DMS53 treated with DMSO at 0.1 percent for 48 hours (cell line): Measurements from ENCODE around the gene LASP1NB.
"Not testable (repeated sequence)": the region's sequence is repeated elsewhere in the genome, so short reads cannot be mapped to it uniquely, and the experiment has no call there.

Source experiments
- DNase-seq: peaks from one replicate; lab custom pipeline; 2025; ENCODE audit not compliant: unreplicated experiment; lab: John Stamatoyannopoulos, UW

Gene LASP1NB

DNA sequence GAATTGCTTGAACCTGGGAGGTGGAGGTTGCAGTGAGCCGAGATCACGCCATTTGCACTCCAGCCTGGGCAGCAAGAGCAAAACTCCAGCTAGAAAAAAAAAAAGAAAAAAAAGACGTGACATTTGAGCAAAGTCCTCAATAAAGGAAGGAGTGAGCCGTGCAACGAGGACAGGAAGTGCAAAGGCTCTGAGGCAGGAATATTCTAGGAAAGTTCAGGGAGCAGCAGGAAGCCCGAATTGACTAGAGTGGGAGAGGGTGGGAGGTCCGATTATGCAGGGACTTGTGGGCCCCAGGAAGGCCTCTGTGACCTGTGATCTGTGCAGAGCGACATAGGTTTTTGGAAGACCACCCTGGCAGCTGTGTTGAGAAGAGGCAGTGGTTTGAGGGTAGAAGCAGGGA, 8.6 kb upstream of the LASP1NB start:
- no peak for DNase-seq

DNA sequence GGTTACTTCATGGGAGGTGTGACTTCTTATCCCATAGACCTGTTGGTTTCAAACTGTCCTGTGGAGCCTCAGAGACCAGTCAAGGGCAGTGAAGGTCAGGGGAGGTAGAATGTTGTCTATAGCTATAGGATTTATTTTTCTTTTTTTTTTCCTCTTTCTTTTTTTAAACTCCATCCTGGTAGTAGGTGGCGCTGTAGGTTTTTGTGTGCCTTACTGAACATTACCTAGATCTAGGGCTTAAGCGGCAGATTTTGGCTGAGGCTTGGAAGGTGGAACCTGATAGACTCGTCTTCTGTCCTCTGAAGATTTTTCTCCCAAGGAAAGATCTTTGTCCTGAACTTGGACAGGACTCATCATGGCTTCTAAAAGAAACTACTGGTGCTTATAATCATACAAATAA, 8.2 kb upstream of the LASP1NB start:
- DNase-seq, result no peak

DNA sequence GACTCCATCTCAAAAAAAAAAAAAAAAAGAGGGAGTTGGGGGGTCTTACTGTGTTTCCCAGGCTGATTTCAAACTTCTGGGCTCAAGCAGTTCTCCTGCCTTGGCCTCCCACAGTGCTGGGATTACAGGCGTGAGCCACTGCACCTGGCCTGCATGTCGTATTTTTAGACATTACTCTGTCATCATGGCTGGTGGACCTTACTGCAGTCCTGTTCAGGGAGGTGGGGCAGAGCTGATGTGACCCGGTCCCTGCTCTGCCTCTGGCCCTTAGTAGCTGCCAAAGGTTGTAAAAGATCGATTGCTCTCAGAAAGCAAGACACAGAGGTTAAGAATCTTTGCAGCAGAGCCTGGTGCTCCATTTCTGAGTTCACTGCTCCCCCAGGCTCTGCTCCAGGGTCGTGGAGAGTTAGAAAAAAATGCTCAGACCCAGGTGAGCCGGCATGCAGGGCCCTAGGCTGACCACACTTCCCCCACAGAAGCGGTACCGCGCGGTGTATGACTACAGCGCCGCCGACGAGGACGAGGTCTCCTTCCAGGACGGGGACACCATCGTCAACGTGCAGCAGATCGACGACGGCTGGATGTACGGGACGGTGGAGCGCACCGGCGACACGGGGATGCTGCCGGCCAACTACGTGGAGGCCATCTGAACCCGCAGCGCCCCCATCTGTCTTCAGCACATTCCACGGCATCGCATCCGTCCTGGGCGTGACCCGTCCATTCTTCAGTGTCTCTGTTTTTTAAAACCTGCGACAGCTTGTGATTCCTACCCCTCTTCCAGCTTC, 7.1 kb upstream of the LASP1NB start:
- DNase-seq, result no peak

DNA sequence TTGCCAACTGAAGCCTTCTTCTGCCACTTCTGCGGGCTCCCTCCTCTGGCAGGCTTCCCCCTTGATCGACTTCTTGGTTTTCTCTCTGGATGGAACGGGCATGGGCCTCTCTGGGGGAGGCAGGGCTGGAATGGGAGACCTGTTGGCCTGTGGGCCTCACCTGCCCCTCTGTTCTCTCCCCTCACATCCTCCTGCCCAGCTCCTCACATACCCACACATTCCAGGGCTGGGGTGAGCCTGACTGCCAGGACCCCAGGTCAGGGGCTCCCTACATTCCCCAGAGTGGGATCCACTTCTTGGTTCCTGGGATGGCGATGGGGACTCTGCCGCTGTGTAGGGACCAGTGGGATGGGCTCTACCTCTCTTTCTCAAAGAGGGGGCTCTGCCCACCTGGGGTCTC, 6.5 kb upstream of the LASP1NB start:
- DNase-seq, result no peak

DNA sequence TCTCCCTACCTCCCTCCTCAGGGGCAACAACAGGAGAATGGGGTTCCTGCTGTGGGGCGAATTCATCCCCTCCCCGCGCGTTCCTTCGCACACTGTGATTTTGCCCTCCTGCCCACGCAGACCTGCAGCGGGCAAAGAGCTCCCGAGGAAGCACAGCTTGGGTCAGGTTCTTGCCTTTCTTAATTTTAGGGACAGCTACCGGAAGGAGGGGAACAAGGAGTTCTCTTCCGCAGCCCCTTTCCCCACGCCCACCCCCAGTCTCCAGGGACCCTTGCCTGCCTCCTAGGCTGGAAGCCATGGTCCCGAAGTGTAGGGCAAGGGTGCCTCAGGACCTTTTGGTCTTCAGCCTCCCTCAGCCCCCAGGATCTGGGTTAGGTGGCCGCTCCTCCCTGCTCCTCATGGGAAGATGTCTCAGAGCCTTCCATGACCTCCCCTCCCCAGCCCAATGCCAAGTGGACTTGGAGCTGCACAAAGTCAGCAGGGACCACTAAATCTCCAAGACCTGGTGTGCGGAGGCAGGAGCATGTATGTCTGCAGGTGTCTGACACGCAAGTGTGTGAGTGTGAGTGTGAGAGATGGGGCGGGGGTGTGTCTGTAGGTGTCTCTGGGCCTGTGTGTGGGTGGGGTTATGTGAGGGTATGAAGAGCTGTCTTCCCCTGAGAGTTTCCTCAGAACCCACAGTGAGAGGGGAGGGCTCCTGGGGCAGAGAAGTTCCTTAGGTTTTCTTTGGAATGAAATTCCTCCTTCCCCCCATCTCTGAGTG, 5.9 kb upstream of the LASP1NB start:
- DNase-seq, result no peak

DNA sequence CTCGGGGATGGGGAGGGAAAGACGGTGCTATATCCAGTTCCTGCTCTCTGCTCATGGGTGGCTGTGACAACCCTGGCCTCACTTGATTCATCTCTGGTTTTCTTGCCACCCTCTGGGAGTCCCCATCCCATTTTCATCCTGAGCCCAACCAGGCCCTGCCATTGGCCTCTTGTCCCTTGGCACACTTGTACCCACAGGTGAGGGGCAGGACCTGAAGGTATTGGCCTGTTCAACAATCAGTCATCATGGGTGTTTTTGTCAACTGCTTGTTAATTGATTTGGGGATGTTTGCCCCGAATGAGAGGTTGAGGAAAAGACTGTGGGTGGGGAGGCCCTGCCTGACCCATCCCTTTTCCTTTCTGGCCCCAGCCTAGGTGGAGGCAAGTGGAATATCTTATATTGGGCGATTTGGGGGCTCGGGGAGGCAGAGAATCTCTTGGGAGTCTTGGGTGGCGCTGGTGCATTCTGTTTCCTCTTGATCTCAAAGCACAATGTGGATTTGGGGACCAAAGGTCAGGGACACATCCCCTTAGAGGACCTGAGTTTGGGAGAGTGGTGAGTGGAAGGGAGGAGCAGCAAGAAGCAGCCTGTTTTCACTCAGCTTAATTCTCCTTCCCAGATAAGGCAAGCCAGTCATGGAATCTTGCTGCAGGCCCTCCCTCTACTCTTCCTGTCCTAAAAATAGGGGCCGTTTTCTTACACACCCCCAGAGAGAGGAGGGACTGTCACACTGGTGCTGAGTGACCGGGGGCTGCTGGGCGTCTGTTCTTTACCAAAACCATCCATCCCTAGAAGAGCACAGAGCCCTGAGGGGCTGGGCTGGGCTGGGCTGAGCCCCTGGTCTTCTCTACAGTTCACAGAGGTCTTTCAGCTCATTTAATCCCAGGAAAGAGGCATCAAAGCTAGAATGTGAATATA, 4.8 kb upstream of the LASP1NB start:
- DNase-seq, result no peak

DNA sequence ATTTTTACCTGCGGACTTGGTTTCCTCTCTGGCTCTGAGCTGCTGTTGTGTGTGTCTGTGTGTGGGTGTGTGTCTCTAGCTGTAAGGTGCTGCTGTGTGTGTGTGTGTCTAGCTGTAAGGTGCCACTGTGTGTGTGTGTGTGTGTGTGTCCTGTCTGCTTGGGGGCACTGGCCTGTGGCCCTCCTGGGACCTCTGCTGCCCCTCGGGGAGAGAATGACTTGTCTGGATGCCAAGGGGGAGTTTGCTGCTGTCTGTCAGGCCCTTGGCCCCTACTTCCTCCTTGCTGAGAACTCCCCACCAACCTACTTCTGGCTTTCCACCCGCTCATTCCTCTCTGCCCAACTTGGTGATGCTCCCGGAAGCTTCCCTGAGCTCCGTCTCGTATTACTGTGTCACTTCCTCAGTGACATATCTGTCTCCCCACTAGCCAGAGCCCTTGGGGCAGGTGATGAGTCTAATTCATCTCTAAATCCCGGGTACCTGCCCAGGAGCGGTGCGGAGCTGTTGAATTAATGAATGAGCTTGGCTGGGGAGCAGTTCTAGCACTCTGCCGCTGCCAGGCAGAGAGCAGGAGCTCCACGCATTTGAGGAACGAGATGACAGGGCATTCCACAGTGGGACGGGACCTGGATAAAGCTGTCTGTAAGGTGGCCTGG, 3.5 kb upstream of the LASP1NB start:
- DNase-seq, result no peak

GRCh38 chr17:38922538-38923297, 2.7 kb upstream of the LASP1NB start:
- DNase-seq, result no peak

DNA sequence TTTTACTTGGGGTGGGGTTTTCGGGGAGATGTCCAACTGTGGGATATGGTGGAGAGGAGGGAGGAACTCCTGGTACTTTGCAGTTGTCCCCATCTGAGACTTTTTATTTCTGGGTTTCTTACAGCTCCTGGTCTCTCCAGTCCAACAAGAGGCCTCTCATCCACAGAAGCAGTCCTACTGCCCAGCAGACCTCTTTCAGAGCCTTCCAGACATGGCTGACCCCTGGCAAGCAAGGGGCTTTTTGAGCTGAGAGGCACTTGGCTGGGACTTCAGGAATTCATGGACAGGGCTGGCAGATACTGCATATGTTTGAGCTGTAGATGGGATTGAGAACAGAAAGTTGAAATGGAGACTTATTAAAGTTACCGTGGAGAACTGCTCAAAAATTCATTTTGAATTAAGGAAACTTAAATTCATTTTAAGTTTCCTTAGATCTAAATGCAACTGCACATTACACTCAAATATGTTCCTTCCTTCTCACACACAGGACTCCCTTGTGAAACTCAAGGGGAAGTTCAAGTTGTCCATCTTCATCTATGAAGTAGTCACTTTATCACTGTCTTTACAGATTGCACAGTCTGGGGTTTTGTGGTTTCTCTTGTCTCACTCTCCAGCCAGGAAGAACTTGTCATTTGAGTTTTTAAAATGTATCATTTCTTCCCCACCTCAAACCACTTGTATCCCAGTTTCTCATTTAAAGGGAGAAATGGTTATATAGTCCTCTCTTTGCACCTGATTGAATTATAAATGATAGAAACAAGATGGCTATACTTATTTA, 1.1 kb downstream of the LASP1NB start:
- DNase-seq, result no peak

DNA sequence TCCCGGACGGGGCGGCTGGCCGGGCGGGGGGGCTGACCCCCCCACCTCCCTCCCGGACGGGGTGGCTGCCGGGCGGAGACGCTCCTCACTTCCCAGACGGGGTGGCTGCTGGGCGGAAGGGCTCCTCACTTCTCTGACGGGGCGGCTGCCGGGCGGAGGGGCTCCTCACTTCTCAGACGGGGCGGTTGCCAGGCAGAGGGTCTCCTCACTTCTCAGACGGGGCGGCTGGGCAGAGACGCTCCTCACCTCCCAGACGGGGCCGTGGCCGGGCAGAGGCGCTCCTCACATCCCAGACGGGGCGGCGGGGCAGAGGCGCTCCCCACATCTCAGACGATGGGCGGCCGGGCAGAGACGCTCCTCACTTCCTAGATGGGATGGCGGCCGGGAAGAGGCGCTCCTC, 5.4 kb downstream of the LASP1NB start:
- DNase-seq, result not testable (repeated sequence)

GRCh38 chr17:38933962-38934361, 8.5 kb downstream of the LASP1NB start:
- DNase-seq, result not testable (repeated sequence)

GRCh38 chr17:38939987-38940386, 14.6 kb downstream of the LASP1NB start:
- no peak for DNase-seq

- no peak for DNase-seq
Observed at GRCh38 chr17:38940404-38940803, 15.0 kb downstream of the LASP1NB start.

GRCh38 chr17:38942696-38943334, 17.4 kb downstream of the LASP1NB start:
- DNase-seq, result no peak

- no peak for DNase-seq
Observed at GRCh38 chr17:38943607-38944006, 18.2 kb downstream of the LASP1NB start.

GRCh38 chr17:38947189-38947588, 21.8 kb downstream of the LASP1NB start:
- DNase-seq, result no peak

- DNase-seq, result not testable (repeated sequence)
Observed at GRCh38 chr17:38953800-38954199, 28.4 kb downstream of the LASP1NB start.

DNA sequence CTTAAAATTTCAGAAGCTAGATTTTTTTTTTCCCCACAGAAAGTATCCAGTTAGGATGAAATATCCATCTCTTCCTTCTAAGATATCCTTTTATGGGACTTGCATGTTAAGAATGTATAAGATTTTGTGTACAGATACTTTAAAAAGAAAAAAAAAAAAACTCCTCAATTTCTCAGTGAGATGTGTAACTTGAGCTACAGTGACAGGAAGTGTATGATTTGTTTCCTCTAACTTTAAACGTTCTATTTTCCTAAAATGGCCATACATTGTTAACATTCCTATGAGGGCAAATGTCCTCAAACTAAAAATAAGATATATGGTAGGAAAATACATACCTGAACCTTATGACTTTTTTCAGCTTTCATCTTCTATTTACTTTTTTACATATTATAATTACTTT, 32.9 kb downstream of the LASP1NB start:
- DNase-seq, result no peak

DNA sequence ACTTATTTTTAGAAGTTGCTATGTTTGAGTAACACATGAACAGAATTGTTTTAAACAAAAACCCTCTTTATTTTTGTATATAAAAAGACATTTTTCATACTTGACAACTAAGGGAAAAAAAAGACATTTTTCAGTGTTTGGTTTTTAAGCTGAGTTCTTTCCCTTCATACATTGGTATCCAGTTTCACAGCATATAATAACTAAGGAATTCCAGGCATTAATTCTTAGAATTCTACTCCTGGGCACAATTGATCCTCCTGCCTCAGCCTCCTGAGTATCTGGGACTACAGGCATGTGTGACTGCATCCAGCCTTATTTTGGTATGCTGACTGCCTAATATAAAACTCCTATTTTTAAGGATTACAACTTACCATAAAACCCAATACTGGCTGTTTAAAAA, 33.3 kb downstream of the LASP1NB start:
- no peak for DNase-seq
